Activated CD8-positive, alpha-beta T cell treated with anti-CD3 and anti-CD28 coated beads for 36 hours (primary cell): ENCODE results near the gene ARSI. TPM values are rescaled to one million over a fixed set of nuclear protein-coding genes. Genes with fewer than 3 reads are reported as not detected.

Experiments used
- ATAC-seq: fragments of 200-7000 bp; cut with Tn5 transposase; one replicate; pipeline ENCODE4 v1.10.0; 2021; ENCODE audit warnings: mild to moderate bottlenecking, moderate library complexity
- CTCF ChIA-PET: fragments of 350-600 bp; sonication (Branson Sonifier 250); formaldehyde crosslinking; loops from one replicate; lab custom pipeline; 2021; ENCODE audit warnings: antibody characterized with exemption; lab: Charles Lee
- POLR2A ChIA-PET: fragments of 350-600 bp; sonication (Branson Sonifier 250); formaldehyde crosslinking; loops from one replicate; lab custom pipeline; 2021; ENCODE audit warnings: antibody characterized with exemption; lab: Charles Lee
- DNase-seq: peaks from one replicate; pipeline ENCODE4 v3.0.0-alpha.2; 2020
- H3K27ac Mint-ChIP-seq: one replicate; pipeline ENCODE4 v1.8.0; 2021; ENCODE audit warnings: mild to moderate bottlenecking, mixed read lengths
- H3K27me3 Mint-ChIP-seq: one replicate; pipeline ENCODE4 v1.8.0; 2021; ENCODE audit warnings: mixed read lengths
- H3K36me3 Mint-ChIP-seq: one replicate; pipeline ENCODE4 v1.8.0; 2021; ENCODE audit warnings: low read depth, mixed read lengths
- H3K4me1 Mint-ChIP-seq: one replicate; pipeline ENCODE4 v1.8.0; 2021; ENCODE audit warnings: low read depth, mixed read lengths
- H3K4me3 Mint-ChIP-seq: one replicate; pipeline ENCODE4 v1.8.0; 2021; ENCODE audit warnings: mild to moderate bottlenecking, moderate library complexity, mixed read lengths
- H3K9me3 Mint-ChIP-seq: one replicate; pipeline ENCODE4 v1.8.0; 2021; ENCODE audit warnings: mixed read lengths
- intact Hi-C: fragments of 100-400 bp; cut with micrococcal nuclease; formaldehyde crosslinking; loops from one replicate; pipeline ENCODE4 v1.10.0; 2022
- total RNA-seq, 2 experiments: library from RNA; stranded (reverse); gene quantifications; one replicate each; pipeline ENCODE4 v1.2.3, GENCODE V29; 2021
- TF ChIP-seq, protein P1 (sequence below): fragments of 200-600 bp; IDR thresholded peaks from one replicate; pipeline ENCODE4 v1.8.0; 2022; ENCODE audit warnings: antibody characterized with exemption, mild to moderate bottlenecking

The ARSI gene
- total RNA-seq, 2 experiments from 2014 or later = not detected

DNA sequence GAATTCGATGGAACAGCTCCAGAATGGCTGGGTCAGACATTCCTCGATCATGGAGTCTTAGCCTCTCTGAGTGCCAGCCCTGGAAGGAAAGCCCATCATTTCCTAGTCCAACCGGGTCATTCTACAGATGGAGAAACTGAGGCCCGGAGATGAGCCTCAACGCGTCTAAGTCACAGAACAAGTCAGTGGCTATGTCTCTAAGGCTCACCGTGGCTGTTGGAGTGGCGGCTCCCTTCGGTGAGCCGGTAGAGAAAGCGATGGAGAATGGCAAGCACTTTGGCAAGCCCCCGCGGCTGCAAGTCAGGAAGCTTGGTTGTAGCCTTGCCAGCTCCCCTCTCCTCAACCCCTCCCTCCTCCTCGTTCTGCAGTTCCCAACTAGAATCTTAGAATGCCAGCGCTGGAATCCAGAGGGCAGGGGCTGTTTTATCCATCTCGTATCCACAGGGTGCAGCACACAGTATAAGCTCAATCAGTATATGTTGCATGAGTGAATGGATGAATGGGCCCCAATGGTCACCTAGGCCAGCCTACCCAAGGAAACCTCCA, 438 bp upstream of the ARSI start:
- no peak for DNase-seq
- H3K27me3 Mint-ChIP-seq = peaks cover 26% of the 10 kb centered on the region
- H3K9me3 Mint-ChIP-seq = no peaks in the 10 kb centered on the region
- H3K27ac Mint-ChIP-seq = no peak overlapping the region
- no peak for ATAC-seq
- CTCF ChIA-PET = no interaction called here
- intact Hi-C loops = no loop called here
- TF ChIP-seq, protein P1, sequence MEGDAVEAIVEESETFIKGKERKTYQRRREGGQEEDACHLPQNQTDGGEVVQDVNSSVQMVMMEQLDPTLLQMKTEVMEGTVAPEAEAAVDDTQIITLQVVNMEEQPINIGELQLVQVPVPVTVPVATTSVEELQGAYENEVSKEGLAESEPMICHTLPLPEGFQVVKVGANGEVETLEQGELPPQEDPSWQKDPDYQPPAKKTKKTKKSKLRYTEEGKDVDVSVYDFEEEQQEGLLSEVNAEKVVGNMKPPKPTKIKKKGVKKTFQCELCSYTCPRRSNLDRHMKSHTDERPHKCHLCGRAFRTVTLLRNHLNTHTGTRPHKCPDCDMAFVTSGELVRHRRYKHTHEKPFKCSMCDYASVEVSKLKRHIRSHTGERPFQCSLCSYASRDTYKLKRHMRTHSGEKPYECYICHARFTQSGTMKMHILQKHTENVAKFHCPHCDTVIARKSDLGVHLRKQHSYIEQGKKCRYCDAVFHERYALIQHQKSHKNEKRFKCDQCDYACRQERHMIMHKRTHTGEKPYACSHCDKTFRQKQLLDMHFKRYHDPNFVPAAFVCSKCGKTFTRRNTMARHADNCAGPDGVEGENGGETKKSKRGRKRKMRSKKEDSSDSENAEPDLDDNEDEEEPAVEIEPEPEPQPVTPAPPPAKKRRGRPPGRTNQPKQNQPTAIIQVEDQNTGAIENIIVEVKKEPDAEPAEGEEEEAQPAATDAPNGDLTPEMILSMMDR = no peak
- no peaks in the 10 kb centered on the region for H3K4me1 Mint-ChIP-seq
- H3K4me3 Mint-ChIP-seq = no peak overlapping the region
- POLR2A ChIA-PET = no interaction called here
- no peaks in the 10 kb centered on the region for H3K36me3 Mint-ChIP-seq

DNA sequence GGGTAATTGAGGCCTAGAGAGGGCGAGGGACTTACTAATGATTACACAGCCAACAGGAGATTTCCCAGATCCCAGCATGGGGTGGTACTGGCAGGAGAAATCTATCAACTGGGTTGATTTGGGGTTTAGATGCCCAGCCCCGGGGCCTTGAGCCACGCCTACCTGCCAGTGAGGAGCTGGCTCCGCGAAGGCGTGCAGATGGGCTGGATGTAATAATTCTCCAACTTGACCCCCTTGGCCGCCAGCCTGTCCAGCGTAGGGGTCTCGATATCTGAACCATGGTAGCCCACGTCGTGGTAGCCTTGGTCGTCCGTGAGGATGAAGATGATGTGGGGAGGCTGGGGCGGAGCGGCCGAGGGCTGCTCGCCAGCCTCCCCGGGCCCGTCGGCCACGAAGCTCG, 804 bp downstream of the ARSI start:
- Mint-ChIP-seq H3K9me3 (no peaks in the 10 kb centered on the region), H3K36me3 (no peaks in the 10 kb centered on the region), H3K4me3 (no peak overlapping the region), H3K27ac (no peak overlapping the region), H3K4me1 (no peaks in the 10 kb centered on the region), H3K27me3 (peaks cover 26% of the 10 kb centered on the region)
- DNase-seq = no peak
- intact Hi-C loops = no loop called here
- TF ChIP-seq, protein P1 = no peak
- ChIA-PET POLR2A (no interaction called here), CTCF (no interaction called here)
- ATAC-seq = no peak

DNA sequence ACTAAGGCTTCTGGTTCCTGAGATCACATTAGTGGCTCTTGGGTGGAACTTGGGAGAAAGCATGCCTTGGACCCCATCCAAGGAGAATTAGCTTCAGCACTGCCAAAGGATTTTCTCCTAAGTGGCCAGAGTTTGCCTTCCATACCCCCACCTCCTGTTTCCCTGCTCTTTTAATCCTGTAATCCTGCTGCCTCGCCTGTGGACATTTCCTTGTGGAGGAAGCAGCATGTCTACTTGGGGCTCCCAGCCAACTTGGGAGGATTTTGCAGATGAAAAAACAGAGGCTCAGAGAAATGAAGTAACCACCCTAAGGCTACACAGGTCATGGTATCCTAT, 1.6 kb downstream of the ARSI start:
- ChIA-PET POLR2A (no interaction called here), CTCF (interaction anchor here (2.1 kb wide), 1 partner anchor 49 kb away, joined by 7 read pairs; no protein-coding TSS in a partner anchor)
- no peak overlapping the region for H3K4me3 Mint-ChIP-seq
- DNase-seq (no peak), ATAC-seq (no peak)
- TF ChIP-seq, protein P1 = no peak
- no peak overlapping the region for H3K27ac Mint-ChIP-seq
- no peaks in the 10 kb centered on the region for H3K36me3 Mint-ChIP-seq
- H3K27me3 Mint-ChIP-seq = peaks cover 26% of the 10 kb centered on the region
- intact Hi-C loops = no loop called here
- H3K4me1 Mint-ChIP-seq = no peaks in the 10 kb centered on the region
- no peaks in the 10 kb centered on the region for H3K9me3 Mint-ChIP-seq

DNA sequence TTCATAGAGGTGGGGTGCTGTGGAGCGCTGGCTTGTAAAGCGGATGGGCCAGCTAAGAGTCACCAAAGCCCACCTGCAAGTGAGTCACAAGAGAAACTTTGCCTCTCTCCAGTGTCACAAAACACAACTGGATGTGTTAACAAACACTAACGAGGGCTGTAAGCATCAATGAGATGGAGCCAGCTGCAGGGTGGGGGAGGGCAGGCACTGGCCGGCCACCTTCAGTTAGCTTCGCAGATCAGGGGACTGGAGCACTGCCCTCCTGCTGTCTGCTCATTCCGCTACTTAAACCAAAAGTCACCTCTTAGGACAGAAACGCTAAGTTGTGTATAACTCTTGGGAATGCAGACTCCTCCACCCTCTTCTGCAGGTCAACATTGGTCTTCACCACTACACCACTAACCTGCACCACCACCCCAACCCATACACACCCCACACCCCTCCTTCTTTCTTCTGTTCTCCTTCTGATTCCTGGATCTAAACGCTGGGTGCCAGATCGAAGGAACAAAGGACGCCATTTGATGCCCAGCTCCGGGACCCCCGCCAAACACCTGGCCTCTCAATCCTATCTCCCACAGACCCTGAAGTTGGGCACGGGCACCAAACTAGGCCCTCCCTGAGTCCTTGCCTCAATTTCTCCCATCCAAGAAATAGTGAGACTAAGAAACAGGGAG, 2.1 kb downstream of the ARSI start:
- H3K27ac Mint-ChIP-seq = no peak overlapping the region
- TF ChIP-seq, protein P1 = no peak
- ChIA-PET POLR2A (interaction anchor here (1.0 kb wide), 1 partner anchor 12 kb away, joined by 3 read pairs; no protein-coding TSS in a partner anchor), CTCF (interaction anchor here (1.2 to 2.1 kb wide), 2 partner anchors 40 to 50 kb away, joined by 3 to 7 read pairs; no protein-coding TSS in a partner anchor)
- DNase-seq (no peak), ATAC-seq (no peak)
- intact Hi-C loops = no loop called here
- H3K4me1 Mint-ChIP-seq = no peaks in the 10 kb centered on the region
- peaks cover 26% of the 10 kb centered on the region for H3K27me3 Mint-ChIP-seq
- H3K4me3 Mint-ChIP-seq = no peak overlapping the region
- no peaks in the 10 kb centered on the region for H3K36me3 Mint-ChIP-seq
- no peaks in the 10 kb centered on the region for H3K9me3 Mint-ChIP-seq
